Testis (tissue), 2 donors: ENCODE results near the gene EXTL2.

Experiments
- CTCF ChIP-seq, 3 experiments: fragments of 450-650 bp in 2 of 3; fragments of 200-600 bp in 1 of 3; sonication (generic) in 1 of 3; IDR thresholded peaks; one replicate each; pipeline ENCODE4 v1.5.1; 2016 to 2019; ENCODE audit warnings: antibody characterized with exemption in 3 of 3, mild to moderate bottlenecking in 2 of 3, moderate library complexity in 1 of 3
- POLR2A ChIP-seq: fragments of 450-650 bp; IDR thresholded peaks from one replicate; pipeline ENCODE4 v1.6.1; 2017; ENCODE audit warnings: antibody characterized with exemption, mild to moderate bottlenecking, moderate library complexity

GRCh38 chr1:100866901-100867206, 27.8 kb downstream of the EXTL2 start:
- TF ChIP-seq CTCF (IDR thresholded peaks at IDR 0.05): no peak
- TF ChIP-seq POLR2A: no peak
